ENCODE data around the gene VSIG2.
A peak's percentile ranks its signal among the peaks of the same experiment; 100 is the strongest.
"Not testable (repeated sequence)": the region's sequence is repeated elsewhere in the genome, so short reads cannot be mapped to it uniquely, and the experiment has no call there.

Gene VSIG2

GRCh38 chr11:124751741-124752470 lies at the start of gene VSIG2:
TSS of gene VSIG2 (minus strand) at chr11:124752255. CDS start at chr11:124752137, 118 bp downstream.
- DNase-seq: no peak

GRCh38 chr11:124801014-124801413 lies 49.0 kb upstream of the VSIG2 start:
- DNase-seq: no peak

GRCh38 chr11:124800226-124800929 lies 48.3 kb upstream of the VSIG2 start, which contains the start of gene MSANTD2:
TSS of gene MSANTD2 (minus strand) at chr11:124800406. CDS start at chr11:124800380, 26 bp downstream.
- DNase-seq: peak; percentile 60

GRCh38 chr11:124799348-124800225 lies 47.5 kb upstream of the VSIG2 start:
- DNase-seq: no peak

GRCh38 chr11:124798991-124799347 lies 46.9 kb upstream of the VSIG2 start:
- DNase-seq: no peak

GRCh38 chr11:124796312-124796711 lies 44.3 kb upstream of the VSIG2 start:
- no peak for DNase-seq

GRCh38 chr11:124793466-124794278 lies 41.6 kb upstream of the VSIG2 start:
- DNase-seq: no peak

GRCh38 chr11:124791626-124792341 lies 39.7 kb upstream of the VSIG2 start:
- no peak for DNase-seq

- no peak for DNase-seq
Observed at GRCh38 chr11:124788521-124788920, 36.5 kb upstream of the VSIG2 start.

- DNase-seq: no peak
Observed at GRCh38 chr11:124784051-124784450, 32.0 kb upstream of the VSIG2 start.

- DNase-seq: no peak
Observed at GRCh38 chr11:124783002-124783401, 30.9 kb upstream of the VSIG2 start.

- no peak for DNase-seq
Observed at GRCh38 chr11:124779568-124779967, 27.5 kb upstream of the VSIG2 start.

- no peak for DNase-seq
Observed at GRCh38 chr11:124778281-124778680, 26.2 kb upstream of the VSIG2 start.

- no peak for DNase-seq
Observed at GRCh38 chr11:124776865-124777645, 25.0 kb upstream of the VSIG2 start.

GRCh38 chr11:124770959-124771358 lies 18.9 kb upstream of the VSIG2 start:
- not testable (repeated sequence) for DNase-seq

- DNase-seq: no peak
Observed at GRCh38 chr11:124769806-124770774, 18.0 kb upstream of the VSIG2 start.

GRCh38 chr11:124768914-124769313 lies 16.9 kb upstream of the VSIG2 start:
- no peak for DNase-seq

- DNase-seq: no peak
Observed at GRCh38 chr11:124766156-124766555, 14.1 kb upstream of the VSIG2 start.

GRCh38 chr11:124763156-124763947 lies 11.3 kb upstream of the VSIG2 start:
- peak; percentile 71 for DNase-seq

All from NCI-H2227 treated with DMSO at 0.1 percent for 48 hours (cell line).